GM12878 (cell line): Measurements from ENCODE around the gene NES. TPM values are rescaled to one million over a fixed set of nuclear protein-coding genes. Genes with fewer than 3 reads are reported as not detected.
A peak's percentile ranks its signal among the peaks of the same experiment; 100 is the strongest.

Source experiments
- ATAC-seq: fragments of 200-7000 bp; cut with Tn5 transposase; 3 replicates; pipeline ENCODE4 v1.9.1; 2020; ENCODE audit warnings: mild to moderate bottlenecking, moderate library complexity
- BruUV-seq: library from RNA; stranded (reverse); fragments of 400-500 nt; replicated peaks from 2 replicates; lab custom pipeline; 2021; lab: Mats Ljungman, UMichigan
- CTCF ChIA-PET: fragments of 300-600 bp; sonication (Branson Sonifier 250); formaldehyde crosslinking; extraction: SDS; loops from one replicate; lab custom pipeline; 2021; ENCODE audit warnings: inconsistent platforms; lab: Yijun Ruan, JAX
- POLR2A ChIA-PET: fragments of 350-600 bp; formaldehyde crosslinking; extraction: SDS; loops from one replicate; lab custom pipeline; 2021; ENCODE audit warnings: inconsistent platforms; lab: Charles Lee
- RAD21 ChIA-PET: fragments of 300-600 bp; sonication (Branson Sonifier 250); formaldehyde crosslinking; loops from one replicate; lab custom pipeline; 2023; ENCODE audit warnings: antibody characterized with exemption; ENCODE audit not compliant: unreplicated experiment; lab: Charles Lee
- SMC1A ChIA-PET: fragments of 300-600 bp; sonication (Branson Sonifier 250); formaldehyde crosslinking; loops from one replicate; lab custom pipeline; 2023; ENCODE audit not compliant: unreplicated experiment, uncharacterized antibody; lab: Charles Lee
- DNase-seq: peaks from one replicate; pipeline ENCODE4 v3.0.0-alpha.2; 2011; ENCODE audit warnings: low read depth, low spot score
- FAIRE-seq: peaks from 3 replicates; lab custom pipeline; 2011; peaks lifted over from hg19 to GRCh38; lab: Jason Lieb, UNC
- H2AFZ ChIP-seq: 2 replicates; pipeline ENCODE4 v1.6.0; 2011; ENCODE audit warnings: low read depth, low read length, control low read depth; ENCODE audit not compliant: control insufficient read depth
- H3K27ac ChIP-seq: 2 replicates; pipeline ENCODE4 v1.5.1; 2011; ENCODE audit warnings: control low read depth; ENCODE audit not compliant: control insufficient read depth, insufficient read depth
- H3K27me3 ChIP-seq, 2 experiments: replicated peaks in 1 of 2; 2 replicates each; pipeline versions ENCODE4 v1.6.0 to v1.6.1; 2011; ENCODE audit warnings: low read length in 1 of 2; ENCODE audit not compliant: control insufficient read depth in 2 of 2, insufficient read depth in 2 of 2
- H3K36me3 ChIP-seq, 2 experiments: 2 replicates each; pipeline ENCODE4 v1.5.1; 2011; ENCODE audit warnings: low read length in 1 of 2; ENCODE audit not compliant: control insufficient read depth in 2 of 2, insufficient read depth in 2 of 2
- H3K4me1 ChIP-seq: 2 replicates; pipeline ENCODE4 v1.6.1; 2011; ENCODE audit warnings: mild to moderate bottlenecking, low read length, moderate library complexity, mixed read lengths; ENCODE audit not compliant: control insufficient read depth, insufficient read depth
- H3K4me2 ChIP-seq: 2 replicates; pipeline ENCODE4 v1.6.0; 2011; ENCODE audit warnings: control low read depth; ENCODE audit not compliant: control insufficient read depth, insufficient read depth
- H3K4me3 ChIP-seq: fragments of 200-600 bp; sonication (generic); 2 replicates; pipeline ENCODE4 v1.5.1; 2016
- H3K79me2 ChIP-seq: 2 replicates; pipeline ENCODE4 v1.6.0; 2011; ENCODE audit warnings: low read length; ENCODE audit not compliant: control insufficient read depth, insufficient read depth
- H3K9ac ChIP-seq: 2 replicates; pipeline ENCODE4 v1.8.0; 2011; ENCODE audit warnings: low read length, control low read depth, mixed read lengths; ENCODE audit not compliant: control insufficient read depth, insufficient read depth
- H3K9me3 ChIP-seq: replicated peaks from 3 replicates; pipeline ENCODE4 v1.5.1; 2011; ENCODE audit warnings: mild to moderate bottlenecking, low read length; ENCODE audit not compliant: control insufficient read depth, insufficient read depth
- H4K20me1 ChIP-seq: 2 replicates; pipeline ENCODE4 v1.6.0; 2011; ENCODE audit not compliant: control insufficient read depth, insufficient read depth
- EED ChIP-seq: sonication (generic); IDR thresholded peaks from 2 replicates; pipeline ENCODE4 v1.6.1; 2016; ENCODE audit warnings: antibody characterized with exemption, low read depth
- WGBS: methylation state at CpG from one replicate; pipeline ENCODE4 v1.1.6; 2016; ENCODE audit warnings: low lambda C conversion rate; ENCODE audit not compliant: insufficient replicate concordance, insufficient coverage; ENCODE audit errors: missing lambda C conversion rate; 5-methylcytosine and 5-hydroxymethylcytosine counted together
- in situ Hi-C: fragments of 300-500 bp; cut with MboI; formaldehyde crosslinking; loops from 9 replicates; pipeline ENCODE4 v1.14.3; 2018; ENCODE audit warnings: mixed read lengths
- intact Hi-C: fragments of 100-400 bp; cut with micrococcal nuclease; formaldehyde crosslinking; loops from one replicate; pipeline ENCODE4 v1.14.2; 2022; ENCODE audit not compliant: unreplicated experiment
- polyA plus RNA-seq, 11 experiments: library from polyadenylated mRNA; depleted of rRNA in 4 of 11; unstranded in 6 of 11; stranded (reverse) in 5 of 11; fragments of >200 nt; fragmentation: Nextera tagmentation in 4 of 11; fragmentation: Illumina TruSeq in 1 of 11; extraction: Ambion mirVana in 4 of 11; extraction: Trizol in 1 of 11; gene quantifications; 1 replicate in 1 of 11; 2 replicates in 10 of 11; pipeline versions ENCODE4 v1.2.1 to v1.2.3, GENCODE V29; 2011 to 2016; ENCODE audit warnings: inconsistent platforms in 2 of 11, missing spikeins in 2 of 11, low read depth in 1 of 11
- total RNA-seq, 4 experiments: library from RNA; depleted of rRNA in 3 of 4; stranded (reverse); fragments of >200 nt in 3 of 4; fragmentation: Illumina TruSeq in 1 of 4; extraction: Trizol in 1 of 4; gene quantifications; 2 replicates each; pipeline versions ENCODE4 v1.2.1 to v1.2.3, GENCODE V29; 2013 to 2021
- TF ChIP-seq, protein P1 (sequence below): fragments of 450-650 bp; IDR thresholded peaks from 2 replicates; pipeline ENCODE4 v1.6.1; 2017; ENCODE audit warnings: low read depth, mild to moderate bottlenecking, moderate library complexity

NES gene
- total and polyA plus RNA-seq, 10 of the 15 experiments (the other 5 are each of a cell fraction or from before 2014, with no cell fraction given) = under 0.01 to 0.15 (median 0.02) TPM; not detected in 4

DNA sequence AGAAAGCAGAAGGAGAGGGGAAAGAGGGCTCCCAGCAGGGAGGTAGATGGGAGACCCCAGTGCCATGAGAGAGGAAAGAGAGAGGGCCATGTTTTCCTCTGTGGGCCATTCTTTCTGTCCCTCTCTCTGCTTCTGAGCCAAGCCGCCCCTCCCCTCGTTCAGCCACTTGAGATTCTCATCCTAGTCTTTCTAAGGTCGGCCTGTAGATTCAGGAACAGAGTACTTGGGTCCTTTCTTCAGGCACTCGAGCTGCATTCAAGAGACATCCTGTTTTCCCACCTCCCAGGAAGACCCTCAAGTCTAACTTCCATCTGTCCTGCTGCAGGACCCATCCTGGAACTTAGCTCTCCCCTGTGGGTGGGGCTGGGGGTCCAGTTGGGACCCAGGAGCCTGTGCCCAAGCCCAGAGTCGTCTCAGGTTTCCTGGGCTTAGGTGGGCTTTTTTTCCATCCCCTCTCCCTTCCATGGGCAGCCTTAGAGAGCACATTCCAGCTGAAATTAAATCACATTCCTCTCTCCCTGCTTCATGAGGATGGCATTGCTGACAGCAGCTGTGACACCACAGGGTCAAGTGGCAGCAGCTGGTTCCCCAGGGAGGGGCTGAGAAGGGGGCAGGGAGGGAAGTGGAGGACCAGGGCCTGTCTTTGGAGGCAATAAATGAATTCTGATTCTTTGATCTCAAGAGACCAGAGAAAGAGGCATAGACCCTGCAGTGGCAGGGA, 13.0 kb downstream of the NES start:
- Histone ChIP-seq H3K27ac (peak overlapping the region; percentile 75), H3K4me2 (peak overlapping the region; percentile 52), H3K36me3 (no peaks in the 10 kb centered on the region), H3K27me3 (no peaks in the 10 kb centered on the region), H3K9ac (peak overlapping the region; percentile 55), H2AFZ (peak overlapping the region; percentile 25; the same call in 1 of the 2 replicates), H3K4me3 (peak overlapping the region; percentile 55), H3K4me1 (peaks cover 55% of the 10 kb centered on the region), H4K20me1 (no peaks in the 10 kb centered on the region), H3K79me2 (peaks cover 18% of the 10 kb centered on the region), H3K9me3 (no peaks in the 10 kb centered on the region)
- no TSS peak for BruUV-seq
- intact Hi-C loops (loop anchor here (10.0 kb wide), 1 partner anchor 61 kb away; the partner anchor contains the start of genes ISG20L2 and METTL25B), in situ Hi-C loops (no loop called here)
- ATAC-seq = no peak
- TF ChIP-seq EED = 0 out of 2 replicates have a peak, but pooled peaks have one; percentile 3
- TF ChIP-seq, protein P1, sequence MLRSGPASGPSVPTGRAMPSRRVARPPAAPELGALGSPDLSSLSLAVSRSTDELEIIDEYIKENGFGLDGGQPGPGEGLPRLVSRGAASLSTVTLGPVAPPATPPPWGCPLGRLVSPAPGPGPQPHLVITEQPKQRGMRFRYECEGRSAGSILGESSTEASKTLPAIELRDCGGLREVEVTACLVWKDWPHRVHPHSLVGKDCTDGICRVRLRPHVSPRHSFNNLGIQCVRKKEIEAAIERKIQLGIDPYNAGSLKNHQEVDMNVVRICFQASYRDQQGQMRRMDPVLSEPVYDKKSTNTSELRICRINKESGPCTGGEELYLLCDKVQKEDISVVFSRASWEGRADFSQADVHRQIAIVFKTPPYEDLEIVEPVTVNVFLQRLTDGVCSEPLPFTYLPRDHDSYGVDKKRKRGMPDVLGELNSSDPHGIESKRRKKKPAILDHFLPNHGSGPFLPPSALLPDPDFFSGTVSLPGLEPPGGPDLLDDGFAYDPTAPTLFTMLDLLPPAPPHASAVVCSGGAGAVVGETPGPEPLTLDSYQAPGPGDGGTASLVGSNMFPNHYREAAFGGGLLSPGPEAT = no peak
- CTCF ChIA-PET = interaction anchor here (1.1 to 2.3 kb wide), 8 partner anchors 11 to 196 kb away, joined by 3 to 14 read pairs (median 4); no protein-coding TSS in a partner anchor
- WGBS = 67% methylated on average over 5 of the region's 5 CpGs
- no peak for FAIRE-seq
- POLR2A ChIA-PET = no interaction called here
- SMC1A ChIA-PET = interaction anchor here (0.9 to 1.6 kb wide), 3 partner anchors 26 to 45 kb away, joined by 3 to 6 read pairs (median 3); no protein-coding TSS in a partner anchor
- DNase-seq = no peak
- RAD21 ChIA-PET = interaction anchor here (1.0 to 1.5 kb wide), 5 partner anchors 9 to 163 kb away, joined by 3 to 7 read pairs (median 3); partner anchors contain the start of genes HDGF, MEF2D and NES
